Ovary (tissue), 9 donors: ENCODE measurements around the gene SAG. TPM values are rescaled to one million over a fixed set of nuclear protein-coding genes. Genes with fewer than 3 reads are reported as not detected.
"Not testable (repeated sequence)": the region's sequence is repeated elsewhere in the genome, so short reads cannot be mapped to it uniquely, and the experiment has no call there.

Source experiments
- DNase-seq, 5 donors: peaks; one replicate each; pipeline ENCODE4 v3.0.0-alpha.2; 2019 to 2020
- H3K27ac ChIP-seq, 2 donors: fragments of 200-600 bp; one replicate each; pipeline versions ENCODE4 v1.5.1 to v1.8.0; 2019 to 2022
- H3K27me3 ChIP-seq: fragments of 200-600 bp; one replicate; pipeline ENCODE4 v1.8.0; 2022
- H3K36me3 ChIP-seq: fragments of 200-600 bp; sonication (generic); one replicate; pipeline ENCODE4 v1.5.1; 2019
- H3K4me1 ChIP-seq: one replicate; pipeline ENCODE4 v1.8.1; 2013; ENCODE audit warnings: mild to moderate bottlenecking, moderate library complexity; ENCODE audit not compliant: insufficient read depth
- H3K4me3 ChIP-seq: fragments of 200-600 bp; sonication (generic); one replicate; pipeline ENCODE4 v1.5.1; 2017
- H3K9me3 ChIP-seq, 2 donors: fragments of 200-600 bp in 1 of 2; sonication (generic) in 1 of 2; one replicate each; pipeline versions ENCODE4 v1.5.1 to v1.8.1; 2013 to 2019; ENCODE audit warnings: mild to moderate bottlenecking in 1 of 2, moderate library complexity in 1 of 2
- CTCF ChIP-seq, 3 donors: fragments of 450-650 bp in 2 of 3; fragments of 200-600 bp in 1 of 3; IDR thresholded peaks; one replicate each; pipeline versions ENCODE4 v1.5.1 to v1.8.0; 2016 to 2022; ENCODE audit warnings: antibody characterized with exemption in 3 of 3, mild to moderate bottlenecking in 1 of 3
- EP300 ChIP-seq: sonication (generic); formaldehyde crosslinking; IDR thresholded peaks from one replicate; pipeline ENCODE4 v1.6.1; 2017; ENCODE audit warnings: antibody characterized with exemption
- POLR2A ChIP-seq: fragments of 450-650 bp; IDR thresholded peaks from one replicate; pipeline ENCODE4 v1.6.1; 2017; ENCODE audit warnings: antibody characterized with exemption, mild to moderate bottlenecking, moderate library complexity
- WGBS, 3 donors: extraction: QIAGEN DNeasy Blood & Tissue Kit in 1 of 3; methylation state at CpG; one replicate each; pipeline versions ENCODE4 v1.1.5 to v1.1.7; 2013 to 2017; 5-methylcytosine and 5-hydroxymethylcytosine counted together
- intact Hi-C, 4 donors: fragments of 100-400 bp; cut with DNase I; formaldehyde crosslinking; loops; one replicate each; pipeline versions ENCODE4 v1.11.0 to v1.15.1; 2022 to 2023
- polyA plus RNA-seq, 2 donors: library from polyadenylated mRNA; stranded (reverse); fragments of 200-250 nt in 1 of 2; fragments of 350-450 nt in 1 of 2; fragmentation: Illumina TruSeq in 1 of 2; extraction: RNeasy Lipid Tissue Mini Kit (QIAGEN cat#74804) in 1 of 2; gene quantifications; one replicate each; pipeline ENCODE4 v1.2.3, GENCODE V29; 2013 to 2014
- total RNA-seq, 7 donors: library from RNA; depleted of rRNA in 2 of 7; stranded (reverse); fragments of >200 nt in 2 of 7; fragmentation: NEBNext Ultra II Directional in 3 of 7; extraction: Animal tissue kit (Norgen Biotek cat#: 25700) in 3 of 7; gene quantifications; one replicate each; pipeline versions ENCODE4 v1.1.0 to v1.2.4, GENCODE V29; 2016 to 2023
- donor health status: DM: no; HTN: no; CAD: no; lungs with moderate emphysema.
- donor health status: DM: no; HTN: no; CAD: no.
- donor health status: Bipolar disorder and iron deficiency.
- donor health status: DM: yes; HTN: yes; CAD: no.
- donor health status: DM: no; HTN: no; CAD: no.
- donor health status: DM: yes; HTN: yes; CAD: no.

SAG gene
- total and polyA plus RNA-seq, 9 donors, result not detected

- no peak for DNase-seq
- 85 to 91% (median 91%) methylated on average over 9 of the region's 9 CpGs for WGBS, 3 donors
- Histone ChIP-seq H3K9me3 (no peaks in the 10 kb centered on the region), H3K4me1 (no peaks in the 10 kb centered on the region), H3K27me3 (no peaks in the 10 kb centered on the region), H3K36me3 (no peaks in the 10 kb centered on the region), H3K4me3 (no peak overlapping the region), H3K27ac (no peak overlapping the region)
- intact Hi-C loops, result no loop called here
- TF ChIP-seq CTCF (IDR thresholded peaks at IDR 0.05), result no peak
- TF ChIP-seq POLR2A, result no peak
- no peak for TF ChIP-seq EP300
Observed at GRCh38 chr2:233369897-233370685, 62.5 kb downstream of the SAG start.

GRCh38 chr2:233371641-233372040, 64.0 kb downstream of the SAG start:
- no peak overlapping the region for H3K27ac ChIP-seq
- WGBS, 3 donors, result 35 to 51% (median 42%) methylated on average over 2 of the region's 2 CpGs

GRCh38 chr2:233372855-233373254, 65.2 kb downstream of the SAG start:
- Histone ChIP-seq H3K9me3 (no peaks in the 10 kb centered on the region), H3K27ac (no peak overlapping the region), H3K27me3 (no peaks in the 10 kb centered on the region), H3K4me1 (no peaks in the 10 kb centered on the region), H3K4me3 (no peak overlapping the region), H3K36me3 (no peaks in the 10 kb centered on the region)
- intact Hi-C loops, result no loop called here
- WGBS, 3 donors, result 83 to 91% (median 90%) methylated on average over 8 of the region's 8 CpGs
- TF ChIP-seq POLR2A, result no peak
- TF ChIP-seq CTCF (IDR thresholded peaks at IDR 0.05), result no peak
- TF ChIP-seq EP300, result no peak
- no peak for DNase-seq

More at GRCh38 chr2:233371641-233372040, 64.0 kb downstream of the SAG start:
- TF ChIP-seq POLR2A (no peak), CTCF (IDR thresholded peaks at IDR 0.05) (no peak), EP300 (no peak)
- no peak for DNase-seq
- H3K4me3 ChIP-seq, result no peak overlapping the region
- H3K4me1 ChIP-seq, result no peaks in the 10 kb centered on the region
- no peaks in the 10 kb centered on the region for H3K27me3 ChIP-seq
- no peaks in the 10 kb centered on the region for H3K9me3 ChIP-seq
- no peaks in the 10 kb centered on the region for H3K36me3 ChIP-seq
- intact Hi-C loops, result no loop called here

GRCh38 chr2:233373316-233373715, 65.7 kb downstream of the SAG start:
- Histone ChIP-seq H3K27me3 (no peaks in the 10 kb centered on the region), H3K9me3 (no peaks in the 10 kb centered on the region), H3K4me3 (no peak overlapping the region), H3K27ac (no peak overlapping the region), H3K4me1 (no peaks in the 10 kb centered on the region), H3K36me3 (no peaks in the 10 kb centered on the region)
- intact Hi-C loops, result no loop called here
- TF ChIP-seq POLR2A (no peak), EP300 (no peak), CTCF (IDR thresholded peaks at IDR 0.05) (no peak)
- WGBS, 3 donors, result 43 to 67% (median 51%) methylated on average over 5 of the region's 5 CpGs
- no peak for DNase-seq

- H3K4me1 ChIP-seq, DNase-seq, H3K27ac ChIP-seq, H3K9me3 ChIP-seq, intact Hi-C loops, H3K27me3 ChIP-seq, H3K36me3 ChIP-seq, H3K4me3 ChIP-seq: not testable (repeated sequence)
- WGBS, 3 donors, result 96 to 98% (median 97%) methylated on average over 11 of the region's 11 CpGs
Observed at GRCh38 chr2:233374776-233375175, 67.2 kb downstream of the SAG start.
